Measurements from ENCODE around the gene STEAP3.
A peak's percentile ranks its signal among the peaks of the same experiment; 100 is the strongest.

The STEAP3 gene, protein sequence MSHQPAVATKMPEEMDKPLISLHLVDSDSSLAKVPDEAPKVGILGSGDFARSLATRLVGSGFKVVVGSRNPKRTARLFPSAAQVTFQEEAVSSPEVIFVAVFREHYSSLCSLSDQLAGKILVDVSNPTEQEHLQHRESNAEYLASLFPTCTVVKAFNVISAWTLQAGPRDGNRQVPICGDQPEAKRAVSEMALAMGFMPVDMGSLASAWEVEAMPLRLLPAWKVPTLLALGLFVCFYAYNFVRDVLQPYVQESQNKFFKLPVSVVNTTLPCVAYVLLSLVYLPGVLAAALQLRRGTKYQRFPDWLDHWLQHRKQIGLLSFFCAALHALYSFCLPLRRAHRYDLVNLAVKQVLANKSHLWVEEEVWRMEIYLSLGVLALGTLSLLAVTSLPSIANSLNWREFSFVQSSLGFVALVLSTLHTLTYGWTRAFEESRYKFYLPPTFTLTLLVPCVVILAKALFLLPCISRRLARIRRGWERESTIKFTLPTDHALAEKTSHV

DNA sequence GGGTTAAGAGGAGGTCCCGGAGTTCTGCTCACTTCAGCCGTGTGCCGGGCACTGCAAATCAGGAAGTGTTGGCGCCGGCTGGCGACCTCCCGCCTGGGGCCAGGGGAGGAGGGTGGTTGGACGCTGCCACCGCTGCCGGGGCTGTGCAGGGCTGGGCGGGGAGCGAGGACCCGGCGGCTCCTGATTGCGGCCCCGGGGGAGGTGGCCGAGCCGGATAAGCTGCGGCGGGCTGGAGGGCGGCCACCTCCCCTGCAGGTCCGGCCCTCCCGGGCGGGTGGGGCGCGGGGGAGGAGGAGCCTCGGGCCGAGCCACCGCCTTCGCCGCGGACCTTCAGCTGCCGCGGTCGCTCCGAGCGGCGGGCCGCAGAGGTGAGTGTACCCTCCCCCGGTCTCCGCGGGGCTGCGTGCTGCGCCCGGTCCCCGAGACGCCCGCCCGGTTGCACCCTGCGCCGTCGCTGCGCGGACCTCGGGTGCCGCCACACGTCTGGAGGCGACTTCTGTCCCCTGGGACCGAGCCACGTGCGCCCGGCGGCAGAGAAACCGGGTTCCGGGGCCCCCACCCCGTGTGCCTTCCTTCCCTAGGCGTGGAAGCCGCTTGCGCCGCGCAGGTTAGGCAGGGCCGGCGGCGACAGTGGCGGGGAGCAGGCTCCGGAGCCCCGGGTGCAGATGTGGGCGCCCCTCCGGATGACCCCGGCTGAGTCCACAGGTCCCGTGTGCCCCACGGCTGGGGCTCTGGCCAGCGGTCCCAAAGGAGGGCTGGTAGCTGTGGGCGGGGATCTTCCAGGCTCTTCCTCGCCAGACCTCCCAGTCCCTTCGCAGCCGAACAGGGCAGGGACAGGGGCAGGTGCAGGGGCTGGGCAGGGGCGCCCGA is at the start of gene STEAP3:
TSS of gene STEAP3 (plus strand) at position 314 of the 870 bp plus-strand sequence. CDS start 7,179 bp downstream, outside the sequence.
- ChIA-PET CTCF (interaction anchor here (1.0 to 8.1 kb wide), 6 partner anchors 7 to 67 kb away, joined by 3 to 122 read pairs (median 6); no protein-coding TSS in a partner anchor), POLR2A (interaction anchor here (0.9 to 1.3 kb wide), 3 partner anchors 24 to 32 kb away, joined by 3 read pairs; no protein-coding TSS in a partner anchor)
- peak within 1 kb of the TSS; percentile 73 for H3K4me3 ChIP-seq (ENCODE audit: low read depth, low read length)
- no peak for DNase-seq (ENCODE audit: low read depth, low spot score)
- TF ChIP-seq, protein P1, sequence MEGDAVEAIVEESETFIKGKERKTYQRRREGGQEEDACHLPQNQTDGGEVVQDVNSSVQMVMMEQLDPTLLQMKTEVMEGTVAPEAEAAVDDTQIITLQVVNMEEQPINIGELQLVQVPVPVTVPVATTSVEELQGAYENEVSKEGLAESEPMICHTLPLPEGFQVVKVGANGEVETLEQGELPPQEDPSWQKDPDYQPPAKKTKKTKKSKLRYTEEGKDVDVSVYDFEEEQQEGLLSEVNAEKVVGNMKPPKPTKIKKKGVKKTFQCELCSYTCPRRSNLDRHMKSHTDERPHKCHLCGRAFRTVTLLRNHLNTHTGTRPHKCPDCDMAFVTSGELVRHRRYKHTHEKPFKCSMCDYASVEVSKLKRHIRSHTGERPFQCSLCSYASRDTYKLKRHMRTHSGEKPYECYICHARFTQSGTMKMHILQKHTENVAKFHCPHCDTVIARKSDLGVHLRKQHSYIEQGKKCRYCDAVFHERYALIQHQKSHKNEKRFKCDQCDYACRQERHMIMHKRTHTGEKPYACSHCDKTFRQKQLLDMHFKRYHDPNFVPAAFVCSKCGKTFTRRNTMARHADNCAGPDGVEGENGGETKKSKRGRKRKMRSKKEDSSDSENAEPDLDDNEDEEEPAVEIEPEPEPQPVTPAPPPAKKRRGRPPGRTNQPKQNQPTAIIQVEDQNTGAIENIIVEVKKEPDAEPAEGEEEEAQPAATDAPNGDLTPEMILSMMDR (IDR thresholded peaks at IDR 0.05; ENCODE audit: insufficient read depth, low read length, missing control alignments): no peak

DNA sequence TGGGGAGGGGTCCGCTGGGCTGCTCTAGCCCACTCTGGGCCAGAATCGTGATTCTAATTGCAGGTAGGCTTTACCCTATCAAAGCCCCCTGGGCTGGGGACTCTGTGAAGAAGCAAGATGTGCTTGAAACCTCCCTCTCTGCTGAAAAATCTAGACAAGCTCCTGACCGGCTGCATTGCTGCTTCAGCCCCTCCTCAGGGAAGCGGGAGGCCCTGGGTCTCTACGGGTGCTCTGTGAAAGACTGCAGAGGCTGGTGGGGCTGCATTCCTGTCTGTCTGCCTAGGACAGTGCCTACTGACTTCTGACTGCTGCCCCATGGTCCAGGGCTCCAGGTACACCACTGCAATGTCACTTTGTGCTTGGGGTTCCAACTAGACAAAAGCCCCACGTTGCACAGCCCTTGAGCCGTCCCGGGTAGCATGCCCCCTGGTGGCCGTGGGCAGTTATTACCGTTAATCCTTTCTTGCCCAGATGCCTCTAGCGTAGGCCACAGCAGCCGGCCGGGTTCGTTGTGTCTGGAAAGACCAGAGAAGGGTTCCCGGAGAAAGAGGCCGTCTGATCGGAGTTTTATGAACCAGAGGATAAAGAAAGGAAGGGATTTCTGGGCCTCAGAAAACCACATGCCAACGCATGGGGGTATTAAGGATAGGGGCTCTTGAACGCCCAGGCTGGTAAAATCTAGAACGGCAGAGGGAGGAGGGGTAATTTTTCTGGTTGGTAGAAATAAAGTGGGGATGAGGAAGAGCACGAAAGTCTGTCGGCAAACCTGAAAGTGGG is 49.2 kb upstream of the STEAP3 start:
- ChIA-PET CTCF (interaction anchor here (1.0 to 3.2 kb wide), 5 partner anchors 11 to 302 kb away, joined by 3 to 13 read pairs (median 7); no protein-coding TSS in a partner anchor), POLR2A (no interaction called here)
- TF ChIP-seq, protein P1 (IDR thresholded peaks at IDR 0.05; ENCODE audit: insufficient read depth, low read length, missing control alignments): peak; percentile 80
- H3K4me3 ChIP-seq (ENCODE audit: low read depth, low read length): no peak overlapping the region
- DNase-seq (ENCODE audit: low read depth, low spot score): no peak

DNA sequence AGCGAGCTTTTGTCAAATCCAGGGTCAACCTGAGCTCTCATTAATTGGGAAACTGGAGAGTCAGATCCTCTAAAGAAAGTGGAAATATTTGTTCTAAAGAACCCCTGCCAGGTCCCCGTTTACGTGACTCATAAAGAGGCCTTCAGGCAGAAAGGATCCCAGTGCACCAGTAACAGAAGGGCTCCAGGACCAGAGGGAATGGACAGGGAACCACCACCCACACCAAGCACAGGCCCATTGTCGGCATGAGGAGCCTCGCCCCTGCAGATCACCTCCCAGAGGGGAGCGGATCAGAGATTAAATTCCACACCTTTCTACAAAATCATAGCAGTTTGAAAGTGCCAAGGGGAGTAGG is 48.7 kb upstream of the STEAP3 start:
- POLR2A ChIA-PET: no interaction called here
- TF ChIP-seq, protein P1 (IDR thresholded peaks at IDR 0.05; ENCODE audit: insufficient read depth, low read length, missing control alignments): no peak
- CTCF ChIA-PET: interaction anchor here (1.2 to 3.2 kb wide), 4 partner anchors 14 to 293 kb away, joined by 5 to 13 read pairs (median 10); no protein-coding TSS in a partner anchor
- H3K4me3 ChIP-seq (ENCODE audit: low read depth, low read length): no peak overlapping the region
- no peak for DNase-seq (ENCODE audit: low read depth, low spot score)

DNA sequence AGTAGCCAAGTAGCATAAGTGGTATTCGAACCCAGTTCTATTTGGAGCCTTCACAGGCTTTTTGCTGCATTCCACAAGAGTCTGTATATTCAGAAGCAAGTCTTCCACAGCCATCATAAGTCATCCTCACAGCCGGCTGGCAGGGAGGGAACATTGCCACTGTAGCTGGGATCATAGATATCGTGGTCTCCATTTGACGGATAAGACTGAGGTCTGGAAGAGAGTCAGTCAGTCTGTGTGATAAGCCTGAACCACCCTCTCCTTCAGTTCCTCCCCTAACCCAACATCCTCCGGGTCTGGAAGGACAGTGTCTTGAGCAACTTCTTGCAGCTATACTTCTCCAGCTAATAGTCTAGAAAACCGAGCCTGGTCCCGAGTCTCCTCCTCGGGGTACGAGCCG is 48.1 kb upstream of the STEAP3 start:
- no peak overlapping the region for H3K4me3 ChIP-seq (ENCODE audit: low read depth, low read length)
- POLR2A ChIA-PET: no interaction called here
- CTCF ChIA-PET: interaction anchor here (1.0 to 3.2 kb wide), 5 partner anchors 12 to 293 kb away, joined by 3 to 13 read pairs (median 7); no protein-coding TSS in a partner anchor
- TF ChIP-seq, protein P1 (IDR thresholded peaks at IDR 0.05; ENCODE audit: insufficient read depth, low read length, missing control alignments): no peak
- no peak for DNase-seq (ENCODE audit: low read depth, low spot score)

DNA sequence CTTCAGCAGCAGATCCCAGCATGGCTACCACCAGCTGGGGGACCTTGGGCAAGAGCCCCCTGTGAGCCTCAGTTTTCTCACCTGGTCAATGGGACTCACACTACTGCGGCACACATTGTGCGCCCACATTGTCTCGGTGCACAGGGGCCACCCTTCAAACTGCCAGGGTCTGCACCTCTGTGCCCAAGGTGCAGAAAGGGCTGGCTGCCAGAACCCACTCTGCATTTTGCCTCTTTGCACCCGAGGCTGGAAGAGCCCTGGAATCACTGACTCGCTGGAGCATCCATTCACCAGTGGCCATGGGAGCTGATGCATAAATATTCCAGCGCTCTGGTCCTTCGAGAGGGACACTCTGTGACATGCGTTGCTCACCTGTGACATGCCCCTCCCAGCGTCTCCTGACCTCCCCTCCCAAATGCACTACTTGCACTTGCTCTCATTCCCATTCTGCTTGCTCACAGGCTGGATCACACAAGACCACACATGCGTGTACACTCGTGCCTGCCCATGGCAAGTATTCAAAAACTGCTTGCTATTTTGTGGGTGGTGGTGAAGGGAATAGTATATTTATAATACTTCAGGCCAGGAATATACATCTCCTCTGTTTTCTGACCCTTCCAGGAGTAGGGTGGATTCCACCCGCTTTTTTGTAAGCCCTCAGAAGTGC is 46.3 kb upstream of the STEAP3 start:
- TF ChIP-seq, protein P1 (IDR thresholded peaks at IDR 0.05; ENCODE audit: insufficient read depth, low read length, missing control alignments): no peak
- H3K4me3 ChIP-seq (ENCODE audit: low read depth, low read length): no peak overlapping the region
- POLR2A ChIA-PET: no interaction called here
- no peak for DNase-seq (ENCODE audit: low read depth, low spot score)
- CTCF ChIA-PET: no interaction called here

Data from AG04449 (cell line).